Epithelial cell of proximal tubule (primary cell): Measurements from ENCODE around the gene NREP. TPM values are rescaled to one million over a fixed set of nuclear protein-coding genes. Genes with fewer than 3 reads are reported as not detected.

Source experiments
- DNase-seq: peaks from one replicate; pipeline ENCODE4 v3.0.0-alpha.2; 2011; ENCODE audit warnings: low read depth
- H3K4me3 ChIP-seq: 2 replicates; pipeline ENCODE4 v1.5.1; 2011; ENCODE audit warnings: low read depth, mild to moderate bottlenecking, low read length
- total RNA-seq: library from RNA; depleted of rRNA; stranded (reverse); fragments of >200 nt; gene quantifications from 2 replicates; pipeline ENCODE4 v1.2.3, GENCODE V29; 2015
- TF ChIP-seq, protein P1 (sequence below): conservative IDR thresholded peaks from 2 replicates; pipeline ENCODE4 v1.5.1; 2012; ENCODE audit warnings: low read depth, mild to moderate bottlenecking, low read length

Gene NREP
- total RNA-seq, 1 donor from 2014 or later: 58.6 TPM

DNA sequence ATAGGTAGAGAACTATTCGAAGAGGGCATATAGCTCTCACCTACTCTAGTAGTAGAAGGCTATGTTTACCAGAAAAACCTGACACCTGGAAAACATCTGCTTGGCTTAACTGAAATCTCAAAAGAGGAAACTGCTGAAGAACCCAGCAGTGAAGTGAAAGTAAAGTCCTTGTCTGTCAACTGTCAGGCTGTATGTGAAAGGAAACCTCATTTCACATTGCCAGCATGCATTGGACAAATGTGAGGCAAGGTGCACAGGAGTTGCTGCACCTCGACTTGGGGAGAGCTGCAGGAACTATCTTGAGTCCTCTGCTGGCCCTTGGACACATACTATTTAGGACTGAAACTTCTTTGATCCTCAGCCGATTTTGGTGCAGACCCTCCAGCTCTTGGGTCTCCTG is 53.3 kb downstream of the NREP start:
- no peak overlapping the region for H3K4me3 ChIP-seq
- DNase-seq: no peak
- TF ChIP-seq, protein P1, sequence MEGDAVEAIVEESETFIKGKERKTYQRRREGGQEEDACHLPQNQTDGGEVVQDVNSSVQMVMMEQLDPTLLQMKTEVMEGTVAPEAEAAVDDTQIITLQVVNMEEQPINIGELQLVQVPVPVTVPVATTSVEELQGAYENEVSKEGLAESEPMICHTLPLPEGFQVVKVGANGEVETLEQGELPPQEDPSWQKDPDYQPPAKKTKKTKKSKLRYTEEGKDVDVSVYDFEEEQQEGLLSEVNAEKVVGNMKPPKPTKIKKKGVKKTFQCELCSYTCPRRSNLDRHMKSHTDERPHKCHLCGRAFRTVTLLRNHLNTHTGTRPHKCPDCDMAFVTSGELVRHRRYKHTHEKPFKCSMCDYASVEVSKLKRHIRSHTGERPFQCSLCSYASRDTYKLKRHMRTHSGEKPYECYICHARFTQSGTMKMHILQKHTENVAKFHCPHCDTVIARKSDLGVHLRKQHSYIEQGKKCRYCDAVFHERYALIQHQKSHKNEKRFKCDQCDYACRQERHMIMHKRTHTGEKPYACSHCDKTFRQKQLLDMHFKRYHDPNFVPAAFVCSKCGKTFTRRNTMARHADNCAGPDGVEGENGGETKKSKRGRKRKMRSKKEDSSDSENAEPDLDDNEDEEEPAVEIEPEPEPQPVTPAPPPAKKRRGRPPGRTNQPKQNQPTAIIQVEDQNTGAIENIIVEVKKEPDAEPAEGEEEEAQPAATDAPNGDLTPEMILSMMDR: no peak

DNA sequence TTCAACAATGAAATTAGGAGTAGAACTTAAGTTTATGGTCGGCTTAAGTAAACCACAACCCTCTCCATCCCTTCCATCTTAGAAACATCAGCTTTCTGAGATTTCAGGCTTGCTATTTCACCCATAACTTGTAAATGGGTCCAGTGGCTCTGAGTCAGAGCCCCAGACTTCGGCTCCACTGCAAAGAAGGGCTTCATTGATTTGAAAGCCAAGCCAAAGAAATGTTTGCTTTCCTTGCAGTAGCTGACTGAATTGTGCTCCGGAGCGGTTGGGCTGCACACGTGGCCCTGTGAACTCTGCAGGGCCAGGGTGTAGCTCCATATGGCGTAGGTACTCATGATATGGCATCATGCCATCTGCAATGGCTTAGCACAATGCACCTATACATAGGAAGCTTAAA is 57.0 kb downstream of the NREP start:
- H3K4me3 ChIP-seq: no peak overlapping the region
- TF ChIP-seq, protein P1: no peak
- DNase-seq: no peak

DNA sequence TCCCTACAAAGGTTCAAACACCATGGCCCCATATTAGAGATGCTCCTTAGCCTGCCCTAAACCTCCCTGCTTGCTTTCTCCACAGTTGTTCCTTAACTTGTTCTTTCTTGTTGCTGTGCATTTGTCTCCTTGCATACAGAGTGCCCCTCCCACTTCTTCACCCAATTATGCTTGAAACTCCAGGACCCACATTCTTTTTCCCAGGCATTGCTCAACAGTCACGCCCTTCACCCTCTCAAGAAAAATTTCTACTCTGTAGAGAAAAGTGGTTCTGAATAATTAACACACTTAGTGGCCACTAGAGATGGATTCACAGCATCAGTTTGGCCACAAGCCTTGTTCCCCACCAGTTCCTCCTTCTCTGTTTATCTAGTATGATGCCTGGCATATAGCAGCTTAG is 57.7 kb downstream of the NREP start:
- TF ChIP-seq, protein P1: no peak
- DNase-seq: no peak
- H3K4me3 ChIP-seq: no peak overlapping the region

DNA sequence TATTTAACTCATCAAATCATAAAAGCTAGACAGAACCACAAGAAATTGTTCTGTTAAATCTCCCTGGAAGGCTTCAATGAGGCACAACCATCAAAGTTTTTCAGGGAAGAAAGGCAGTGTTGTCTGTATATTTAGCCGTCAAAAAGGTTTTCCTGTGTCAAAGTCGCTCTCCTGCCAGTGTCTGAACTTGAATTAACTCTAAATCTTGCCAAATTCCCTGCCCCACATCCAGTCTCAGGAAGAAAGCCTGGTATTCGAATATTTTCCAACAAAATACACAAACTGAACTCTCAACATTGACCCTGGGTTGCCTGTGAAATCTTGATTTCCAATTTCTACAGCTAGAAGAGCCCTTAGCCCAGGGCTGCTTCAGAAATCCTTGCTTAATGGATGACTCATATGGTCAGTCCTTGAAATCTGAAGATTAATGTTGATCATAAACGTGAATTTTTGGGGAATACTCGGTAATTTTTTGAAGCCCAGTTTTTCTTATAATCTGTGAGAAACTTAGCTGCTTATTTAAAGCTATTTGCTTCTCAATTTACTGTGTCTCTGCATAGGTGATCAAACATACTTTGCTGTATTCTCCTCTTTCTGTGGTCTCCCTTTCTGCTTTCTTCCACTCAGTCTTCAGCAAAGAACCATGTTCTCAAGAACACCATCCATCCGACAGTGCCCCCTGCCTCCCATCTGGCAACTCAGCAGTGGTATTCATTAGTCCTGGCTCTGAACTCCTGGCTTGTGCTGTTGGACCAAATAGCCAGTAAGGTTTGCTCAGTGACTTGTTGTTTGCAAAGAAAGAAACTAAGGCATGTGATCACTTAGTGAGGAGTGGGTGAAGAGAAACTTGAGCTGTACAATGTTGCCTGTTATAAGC is 58.9 kb downstream of the NREP start:
- DNase-seq: no peak
- H3K4me3 ChIP-seq: no peak overlapping the region
- TF ChIP-seq, protein P1: peak; percentile 50

DNA sequence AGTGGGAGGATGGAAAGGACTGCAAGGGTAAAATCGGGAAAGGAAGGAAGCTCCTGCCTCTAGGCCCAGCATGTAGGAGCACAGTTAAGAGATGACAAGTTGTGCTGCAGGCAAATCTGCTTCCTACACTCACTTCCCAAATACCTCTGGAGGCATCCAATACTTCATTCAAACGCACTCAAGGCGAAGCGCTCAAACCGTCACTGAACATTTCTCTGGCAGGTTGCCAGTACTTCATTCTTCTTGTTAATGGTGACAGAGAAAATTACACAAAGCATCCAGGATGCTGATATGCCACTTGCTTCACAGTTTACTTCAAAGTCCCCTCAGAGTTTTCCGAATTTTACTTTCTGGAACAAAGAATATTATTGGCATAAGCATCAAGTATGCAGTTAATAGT is 59.8 kb downstream of the NREP start:
- DNase-seq: no peak
- H3K4me3 ChIP-seq: no peak overlapping the region
- TF ChIP-seq, protein P1: no peak

DNA sequence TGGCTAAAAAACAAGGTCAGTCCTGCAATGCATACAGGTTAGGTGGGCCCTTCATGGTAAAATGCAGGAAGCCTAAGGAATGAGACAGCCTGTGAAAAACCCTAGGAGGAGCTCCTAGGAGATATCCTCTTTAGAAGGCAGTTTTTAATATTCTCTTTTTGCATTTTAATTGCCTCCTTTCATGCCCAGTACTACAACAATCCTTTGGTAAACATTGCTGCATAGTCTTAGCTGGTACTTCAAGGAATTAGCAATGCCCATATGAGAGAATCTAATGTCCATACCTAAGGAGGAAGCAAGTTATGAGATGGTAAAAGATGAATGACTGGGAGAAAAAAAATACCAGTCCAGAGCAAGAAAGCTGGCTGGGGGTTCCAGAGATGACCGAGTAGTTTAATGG is 61.0 kb downstream of the NREP start:
- DNase-seq: no peak
- H3K4me3 ChIP-seq: no peak overlapping the region
- TF ChIP-seq, protein P1: no peak

DNA sequence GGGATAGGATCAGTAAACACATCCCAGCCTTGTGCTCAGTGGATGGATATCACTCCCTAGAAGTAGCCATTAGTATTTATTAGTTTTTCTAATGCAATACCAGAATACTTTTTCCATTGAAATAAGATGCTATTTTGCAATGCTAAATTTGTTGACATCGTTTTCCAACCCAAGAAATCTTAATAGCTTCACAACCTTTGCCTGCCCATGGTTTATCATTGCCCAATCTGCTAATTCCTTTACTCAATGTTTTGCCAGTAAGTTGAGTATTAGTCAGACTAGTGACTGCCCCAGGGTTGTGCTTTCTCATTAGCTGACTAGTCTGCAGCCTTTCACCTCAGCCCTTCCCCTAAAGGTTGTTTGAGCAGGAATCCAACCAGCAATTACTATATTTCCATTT is 62.9 kb downstream of the NREP start:
- peak; percentile 81 for DNase-seq
- no peak overlapping the region for H3K4me3 ChIP-seq
- TF ChIP-seq, protein P1: no peak
